AG10803 (cell line): ENCODE measurements around the gene SPRR4.

ENCODE experiments used
- DNase-seq: peaks from one replicate; pipeline ENCODE4 v3.0.0; 2010; ENCODE audit warnings: low read depth
- H3K4me3 ChIP-seq: 2 replicates; pipeline ENCODE4 v1.5.1; 2011; ENCODE audit warnings: mild to moderate bottlenecking, low read length, control low read depth
- CTCF ChIP-seq: conservative IDR thresholded peaks from 2 replicates; pipeline ENCODE4 v1.5.1; 2011; ENCODE audit warnings: mild to moderate bottlenecking, low read length, control low read depth, inconsistent platforms

The SPRR4 gene

GRCh38 chr1:152964536-152964935 lies 5.9 kb upstream of the SPRR4 start:
- DNase-seq, result no peak
- no peak for TF ChIP-seq CTCF
- no peak overlapping the region for H3K4me3 ChIP-seq

- no peak for TF ChIP-seq CTCF
- DNase-seq, result no peak
- H3K4me3 ChIP-seq, result no peak overlapping the region
These were observed 4.6 kb upstream of the SPRR4 start for GRCh38 chr1:152965853-152966252.

GRCh38 chr1:152967201-152967600 lies 3.2 kb upstream of the SPRR4 start:
- H3K4me3 ChIP-seq, result no peak overlapping the region
- no peak for DNase-seq
- TF ChIP-seq CTCF, result no peak

GRCh38 chr1:152968248-152968647 lies 2.2 kb upstream of the SPRR4 start:
- no peak overlapping the region for H3K4me3 ChIP-seq

GRCh38 chr1:152969036-152969435 lies 1.4 kb upstream of the SPRR4 start:
- no peak for DNase-seq
- TF ChIP-seq CTCF, result no peak
- no peak overlapping the region for H3K4me3 ChIP-seq

More at GRCh38 chr1:152968248-152968647, 2.2 kb upstream of the SPRR4 start:
- no peak for DNase-seq
- no peak for TF ChIP-seq CTCF

- TF ChIP-seq CTCF, result no peak
- no peak for DNase-seq
- H3K4me3 ChIP-seq, result no peak overlapping the region
These were observed 1.9 kb downstream of the SPRR4 start for GRCh38 chr1:152972196-152972886.

- DNase-seq, result no peak
- no peak for TF ChIP-seq CTCF
These were observed 6.2 kb downstream of the SPRR4 start for GRCh38 chr1:152976688-152977087.

More at GRCh38 chr1:152976688-152977087, 6.2 kb downstream of the SPRR4 start:
- H3K4me3 ChIP-seq, result no peak overlapping the region
